OCI-LY7 (cell line): Measurements from ENCODE around the gene FGF18. TPM values are rescaled to one million over a fixed set of nuclear protein-coding genes. Genes with fewer than 3 reads are reported as not detected.

ENCODE experiments used
- BruUV-seq: library from RNA; stranded (reverse); fragments of 400-500 nt; replicated peaks from 2 replicates; lab custom pipeline; 2021; lab: Mats Ljungman, UMichigan
- CTCF ChIA-PET: fragments of 300-600 bp; sonication (Branson Sonifier 250); formaldehyde crosslinking; loops from one replicate; lab custom pipeline; 2022; ENCODE audit warnings: antibody characterized with exemption; ENCODE audit not compliant: unreplicated experiment; lab: Charles Lee
- POLR2A ChIA-PET: fragments of 300-600 bp; sonication (Branson Sonifier 250); formaldehyde crosslinking; loops from one replicate; lab custom pipeline; 2022; ENCODE audit warnings: antibody characterized with exemption; lab: Charles Lee
- DNase-seq: peaks from one replicate; pipeline ENCODE4 v3.0.0-alpha.2; 2015; ENCODE audit warnings: low spot score
- H2AFZ ChIP-seq: fragments of 200-600 bp; sonication (generic), shearing (Covaris generic); 2 replicates; pipeline ENCODE4 v1.6.1; 2014; ENCODE audit warnings: mild to moderate bottlenecking, antibody characterized with exemption, low read length, moderate library complexity
- H3K27ac ChIP-seq: fragments of 200-600 bp; sonication (generic); 2 replicates; pipeline ENCODE4 v1.5.1; 2014; ENCODE audit warnings: mixed run types, low read depth, mild to moderate bottlenecking, moderate library complexity, low read length, inconsistent platforms; ENCODE audit not compliant: poor library complexity, severe bottlenecking
- H3K36me3 ChIP-seq: fragments of 200-600 bp; sonication (generic); 2 replicates; pipeline ENCODE4 v1.6.1; 2014; ENCODE audit warnings: mild to moderate bottlenecking, antibody characterized with exemption, low read length, moderate library complexity, mixed read lengths; ENCODE audit not compliant: insufficient read depth
- H3K4me1 ChIP-seq: fragments of 200-600 bp; sonication (generic); 2 replicates; pipeline ENCODE4 v1.5.1; 2014; ENCODE audit warnings: mild to moderate bottlenecking, low read length; ENCODE audit not compliant: insufficient read depth, poor library complexity, severe bottlenecking
- H3K4me2 ChIP-seq: fragments of 200-600 bp; sonication (generic); 2 replicates; pipeline ENCODE4 v1.6.1; 2014; ENCODE audit warnings: mild to moderate bottlenecking, low read length
- H3K4me3 ChIP-seq: fragments of 200-600 bp; sonication (generic); 2 replicates; pipeline ENCODE4 v1.5.1; 2014; ENCODE audit warnings: mild to moderate bottlenecking, low read depth, low read length; ENCODE audit not compliant: poor library complexity, severe bottlenecking
- H3K79me2 ChIP-seq: fragments of 200-600 bp; sonication (generic); 2 replicates; pipeline ENCODE4 v1.6.1; 2016; ENCODE audit warnings: low read depth, mild to moderate bottlenecking, low read length, moderate library complexity, mixed read lengths; ENCODE audit not compliant: insufficient read depth
- H3K9me2 ChIP-seq: fragments of 200-600 bp; sonication (generic); 2 replicates; pipeline ENCODE4 v1.6.1; 2016; ENCODE audit warnings: mild to moderate bottlenecking, low read length, mixed read lengths; ENCODE audit not compliant: insufficient read depth
- H3K9me3 ChIP-seq: fragments of 200-600 bp; sonication (generic); 2 replicates; pipeline ENCODE4 v1.6.1; 2014; ENCODE audit warnings: mild to moderate bottlenecking, mixed run types, low read length, mixed read lengths
- H4K20me1 ChIP-seq: fragments of 200-600 bp; sonication (generic); 2 replicates; pipeline ENCODE4 v1.6.1; 2014; ENCODE audit warnings: mild to moderate bottlenecking, antibody characterized with exemption, low read length, moderate library complexity, mixed read lengths; ENCODE audit not compliant: insufficient read depth
- EZH2phosphoT487 ChIP-seq: fragments of 200-600 bp; sonication (generic); IDR thresholded peaks from 2 replicates; pipeline ENCODE4 v1.6.1; 2018; ENCODE audit warnings: low read depth, borderline replicate concordance, mild to moderate bottlenecking, mixed run types, antibody characterized with exemption, low read length, moderate library complexity, mixed read lengths
- intact Hi-C: fragments of 100-400 bp; cut with micrococcal nuclease; formaldehyde crosslinking; loops from one replicate; pipeline ENCODE4 v1.10.0; 2022; ENCODE audit not compliant: unreplicated experiment
- total RNA-seq, 2 experiments: library from RNA; depleted of rRNA in 1 of 2; stranded (reverse); fragments of >200 nt in 1 of 2; shearing (Covaris generic) in 1 of 2; gene quantifications; 2 replicates each; pipeline ENCODE4 v1.2.3, GENCODE V29; 2014 to 2022
- TF ChIP-seq, protein P1 (sequence below): fragments of 200-600 bp; sonication (generic); conservative IDR thresholded peaks from 2 replicates; pipeline ENCODE4 v1.5.1; 2014; ENCODE audit warnings: mild to moderate bottlenecking, antibody characterized with exemption, low read length, moderate library complexity, mixed read lengths

Gene FGF18
- total RNA-seq, 2 experiments from 2014 or later = 0.16 TPM; not detected in 1

DNA sequence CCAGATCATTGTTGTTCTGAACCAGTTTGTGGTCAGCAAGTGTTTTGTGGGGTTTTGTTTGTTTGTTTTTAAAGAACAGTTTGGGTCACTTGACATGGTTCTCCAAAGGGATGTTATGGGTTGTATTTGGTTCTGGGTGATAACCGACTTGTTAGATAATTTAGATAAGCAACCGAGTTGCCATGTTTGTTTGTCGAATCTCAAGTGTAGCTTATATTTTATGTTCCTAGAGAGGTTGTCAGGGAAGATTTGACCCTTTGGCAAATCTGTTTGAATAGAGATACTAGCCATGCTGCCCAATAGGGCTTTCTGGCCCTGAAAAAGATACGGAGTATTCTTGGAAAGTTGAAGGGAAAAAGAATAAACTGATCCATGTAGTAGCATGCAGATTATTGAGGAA, 12.2 kb upstream of the FGF18 start:
- no peak overlapping the region for H3K4me2 ChIP-seq
- peaks cover 75% of the 10 kb centered on the region for H3K36me3 ChIP-seq
- no peak overlapping the region for H3K4me3 ChIP-seq
- intact Hi-C loops = loop anchor here (2.0 kb wide), 1 partner anchor 14 kb away; no protein-coding TSS in a partner anchor
- no peak overlapping the region for H2AFZ ChIP-seq
- ChIA-PET POLR2A (no interaction called here), CTCF (no interaction called here)
- no peaks in the 10 kb centered on the region for H3K4me1 ChIP-seq
- H4K20me1 ChIP-seq = peaks cover 64% of the 10 kb centered on the region
- TF ChIP-seq, protein P1, sequence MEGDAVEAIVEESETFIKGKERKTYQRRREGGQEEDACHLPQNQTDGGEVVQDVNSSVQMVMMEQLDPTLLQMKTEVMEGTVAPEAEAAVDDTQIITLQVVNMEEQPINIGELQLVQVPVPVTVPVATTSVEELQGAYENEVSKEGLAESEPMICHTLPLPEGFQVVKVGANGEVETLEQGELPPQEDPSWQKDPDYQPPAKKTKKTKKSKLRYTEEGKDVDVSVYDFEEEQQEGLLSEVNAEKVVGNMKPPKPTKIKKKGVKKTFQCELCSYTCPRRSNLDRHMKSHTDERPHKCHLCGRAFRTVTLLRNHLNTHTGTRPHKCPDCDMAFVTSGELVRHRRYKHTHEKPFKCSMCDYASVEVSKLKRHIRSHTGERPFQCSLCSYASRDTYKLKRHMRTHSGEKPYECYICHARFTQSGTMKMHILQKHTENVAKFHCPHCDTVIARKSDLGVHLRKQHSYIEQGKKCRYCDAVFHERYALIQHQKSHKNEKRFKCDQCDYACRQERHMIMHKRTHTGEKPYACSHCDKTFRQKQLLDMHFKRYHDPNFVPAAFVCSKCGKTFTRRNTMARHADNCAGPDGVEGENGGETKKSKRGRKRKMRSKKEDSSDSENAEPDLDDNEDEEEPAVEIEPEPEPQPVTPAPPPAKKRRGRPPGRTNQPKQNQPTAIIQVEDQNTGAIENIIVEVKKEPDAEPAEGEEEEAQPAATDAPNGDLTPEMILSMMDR = no peak
- TF ChIP-seq EZH2phosphoT487 = no peak
- H3K79me2 ChIP-seq = peaks cover 62% of the 10 kb centered on the region; the same call in 1 of the 2 replicates
- DNase-seq = no peak
- no peaks in the 10 kb centered on the region for H3K9me3 ChIP-seq
- BruUV-seq = TSS peak; percentile 41
- H3K27ac ChIP-seq = no peak overlapping the region
- no peaks in the 10 kb centered on the region for H3K9me2 ChIP-seq

DNA sequence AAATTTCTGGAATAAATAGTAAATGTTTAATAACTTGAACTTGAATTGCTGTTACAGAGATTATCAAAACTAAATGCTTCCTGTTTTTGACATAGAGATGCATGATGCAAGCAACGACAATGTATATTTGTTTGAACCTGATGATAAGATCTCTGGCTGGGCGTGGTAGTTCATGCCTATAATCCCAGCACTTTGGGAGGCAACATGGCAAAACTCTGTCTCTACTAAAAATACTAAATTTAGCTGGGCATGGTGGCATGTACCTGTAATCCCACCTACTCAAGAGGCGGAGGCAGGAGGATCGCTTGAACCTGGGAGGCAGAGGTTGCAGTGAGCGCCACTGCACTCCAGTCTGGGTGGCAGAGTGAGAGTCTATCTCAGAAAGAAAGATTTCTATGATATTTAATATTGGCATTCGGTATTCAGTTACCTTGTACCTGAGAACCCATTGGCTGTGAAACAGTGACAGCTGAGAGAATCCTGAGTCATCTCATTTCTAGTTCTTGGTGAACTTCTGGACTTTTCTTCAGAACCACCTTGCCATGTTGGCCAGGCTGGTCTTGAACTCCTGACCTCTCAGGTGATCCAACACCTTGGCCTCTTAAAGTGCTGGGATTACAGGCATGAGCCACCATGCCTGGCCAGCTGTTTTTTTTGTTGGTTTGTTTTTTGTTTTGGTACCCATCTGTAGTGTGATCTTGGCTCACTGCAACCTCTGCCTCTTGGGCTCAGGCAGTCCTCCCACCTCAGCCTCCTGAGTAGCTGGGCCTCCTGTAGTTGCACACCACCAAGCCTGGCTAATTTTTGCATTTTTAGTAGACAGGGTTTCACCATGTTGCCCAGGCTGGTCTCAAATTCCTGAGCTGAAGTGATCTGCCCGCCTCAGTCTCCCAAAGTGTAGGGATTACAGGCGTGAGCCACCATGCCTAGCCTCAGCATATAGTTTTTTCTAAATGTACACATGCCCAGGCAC, 10.0 kb upstream of the FGF18 start:
- Histone ChIP-seq H3K4me3 (no peak overlapping the region), H3K4me1 (no peaks in the 10 kb centered on the region), H2AFZ (no peak overlapping the region), H3K27ac (no peak overlapping the region), H3K79me2 (peaks cover 62% of the 10 kb centered on the region; the same call in 1 of the 2 replicates), H3K9me3 (no peaks in the 10 kb centered on the region), H3K9me2 (no peaks in the 10 kb centered on the region), H3K4me2 (no peak overlapping the region), H4K20me1 (peaks cover 77% of the 10 kb centered on the region), H3K36me3 (peaks cover 96% of the 10 kb centered on the region)
- ChIA-PET POLR2A (interaction anchor here (0.9 to 2.1 kb wide), 3 partner anchors 9 to 21 kb away, joined by 4 to 10 read pairs (median 6); partner anchors contain the start of gene NPM1), CTCF (no interaction called here)
- TF ChIP-seq, protein P1 = no peak
- no peak for TF ChIP-seq EZH2phosphoT487
- DNase-seq = no peak
- BruUV-seq = no TSS peak
- intact Hi-C loops = no loop called here
